ENCODE results near the gene BZW1.

The BZW1 gene

GRCh38 chr2:200834701-200835100 lies 23.0 kb downstream of the BZW1 start:
- no peak for DNase-seq (ENCODE audit: low read depth, low spot score)

GRCh38 chr2:200839513-200839912 lies 27.8 kb downstream of the BZW1 start:
- DNase-seq (ENCODE audit: low read depth, low spot score) = no peak

GRCh38 chr2:200843993-200844948 lies 32.6 kb downstream of the BZW1 start:
- no peak for DNase-seq (ENCODE audit: low read depth, low spot score)

GRCh38 chr2:200845194-200845593 lies 33.5 kb downstream of the BZW1 start:
- no peak for DNase-seq (ENCODE audit: low read depth, low spot score)

- no peak for DNase-seq (ENCODE audit: low read depth, low spot score)
Measured at GRCh38 chr2:200845669-200846325, 34.1 kb downstream of the BZW1 start.

- DNase-seq (ENCODE audit: low read depth, low spot score) = no peak
Measured at GRCh38 chr2:200847269-200847668, 35.6 kb downstream of the BZW1 start.

GRCh38 chr2:200847939-200848338 lies 36.2 kb downstream of the BZW1 start:
- no peak for DNase-seq (ENCODE audit: low read depth, low spot score)

- DNase-seq (ENCODE audit: low read depth, low spot score) = no peak
Measured at GRCh38 chr2:200850512-200851256, 39.0 kb downstream of the BZW1 start.

GRCh38 chr2:200851398-200852248 lies 39.9 kb downstream of the BZW1 start:
- DNase-seq (ENCODE audit: low read depth, low spot score) = no peak

- DNase-seq (ENCODE audit: low read depth, low spot score) = no peak
Measured at GRCh38 chr2:200852605-200853004, 40.9 kb downstream of the BZW1 start.

GRCh38 chr2:200856806-200857205 lies 45.1 kb downstream of the BZW1 start:
- DNase-seq (ENCODE audit: low read depth, low spot score) = no peak

GRCh38 chr2:200860092-200860795 lies 48.5 kb downstream of the BZW1 start:
- no peak for DNase-seq (ENCODE audit: low read depth, low spot score)

GRCh38 chr2:200861617-200862155 lies 50.0 kb downstream of the BZW1 start:
- DNase-seq (ENCODE audit: low read depth, low spot score) = no peak

GRCh38 chr2:200862532-200863000 lies 50.9 kb downstream of the BZW1 start:
- DNase-seq (ENCODE audit: low read depth, low spot score) = no peak

GRCh38 chr2:200863782-200864175 lies 52.1 kb downstream of the BZW1 start:
- DNase-seq (ENCODE audit: low read depth, low spot score) = no peak

- peak; percentile 42 for DNase-seq (ENCODE audit: low read depth, low spot score)
Measured at GRCh38 chr2:200864176-200865034, 52.7 kb downstream of the BZW1 start, which contains the start of gene CLK1. Gene CLK1, minus strand, starts transcription at chr2:200864658. Its CDS starts 2,796 bp downstream, at chr2:200861862.

GRCh38 chr2:200869014-200869413 lies 57.3 kb downstream of the BZW1 start:
- no peak for DNase-seq (ENCODE audit: low read depth, low spot score)

GRCh38 chr2:200871151-200871550 lies 59.4 kb downstream of the BZW1 start:
- DNase-seq (ENCODE audit: low read depth, low spot score) = no peak

GRCh38 chr2:200873560-200873959 lies 61.9 kb downstream of the BZW1 start:
- no peak for DNase-seq (ENCODE audit: low read depth, low spot score)

All from iPS DF 19.7 (cell line).